GM19467 (cell line): ENCODE data around the gene ZNF292.
"Not testable (repeated sequence)": the region's sequence is repeated elsewhere in the genome, so short reads cannot be mapped to it uniquely, and the experiment has no call there.

Experiments
- ATAC-seq: cut with Tn5 transposase; IDR thresholded peaks from one replicate; pipeline ENCODE4 v1.9.1; 2021; ENCODE audit warnings: mild to moderate bottlenecking, moderate library complexity; ENCODE audit not compliant: unreplicated experiment

The ZNF292 gene

DNA sequence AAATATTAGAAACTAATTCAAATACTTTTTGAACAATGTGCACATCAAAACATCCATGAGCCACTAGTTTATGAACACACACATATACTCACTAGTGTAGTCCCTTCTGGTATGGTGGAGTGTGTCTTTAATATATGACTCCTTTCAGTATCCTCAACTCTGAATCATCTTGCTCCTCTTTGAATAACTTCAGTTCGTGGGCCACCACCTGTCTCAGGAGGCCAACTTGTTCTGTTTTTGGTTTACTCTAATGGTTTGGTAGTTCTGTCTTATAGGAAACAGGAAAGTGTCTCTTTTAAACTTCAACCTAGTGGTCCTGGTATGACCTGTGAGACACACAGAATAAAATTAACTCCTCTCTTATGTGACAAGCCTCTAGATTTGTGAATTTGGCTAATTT lies 55.6 kb downstream of the ZNF292 start:
- peak; percentile 97 for ATAC-seq

DNA sequence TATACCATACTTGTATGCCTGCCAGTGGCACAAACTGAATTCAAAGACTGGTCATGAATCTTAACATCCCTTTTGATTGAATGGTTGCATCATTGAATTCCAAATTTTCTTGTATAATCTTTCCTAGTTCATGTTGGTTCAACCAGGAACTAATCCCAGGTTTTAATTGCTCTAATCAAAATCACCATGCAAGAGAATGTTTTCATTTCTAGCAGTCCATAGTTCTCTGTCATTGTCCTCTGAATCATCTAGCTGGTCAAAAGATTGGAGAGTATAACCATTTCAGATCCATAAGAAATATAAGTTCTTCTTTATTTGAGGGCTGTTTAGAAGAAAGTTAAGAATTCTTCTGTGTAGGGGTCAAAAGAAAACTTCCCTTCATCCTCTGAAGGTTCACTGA lies 57.2 kb downstream of the ZNF292 start:
- ATAC-seq: no peak

DNA sequence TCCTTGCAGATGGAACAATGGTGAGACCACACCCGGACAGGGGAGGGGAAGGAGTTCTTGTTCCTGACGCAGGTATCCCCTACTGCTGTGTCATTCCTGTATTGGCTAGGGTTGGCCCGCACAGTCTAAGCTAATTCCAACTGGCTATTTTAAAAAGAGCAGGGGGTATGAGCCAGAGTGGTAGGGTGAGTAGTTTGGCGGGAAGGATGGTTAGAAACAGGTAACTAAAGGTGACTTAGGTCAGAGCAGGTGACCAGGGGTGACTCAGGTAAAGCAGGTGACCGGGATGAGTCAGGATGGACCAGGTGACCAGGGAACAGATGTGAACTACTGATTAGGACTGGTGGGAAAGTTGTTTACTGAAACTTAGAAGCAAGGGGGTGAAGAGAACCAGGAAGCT lies 58.0 kb downstream of the ZNF292 start:
- no peak for ATAC-seq

GRCh38 chr6:87214831-87215230 lies 59.5 kb downstream of the ZNF292 start:
- no peak for ATAC-seq

- ATAC-seq: no peak
Observed at GRCh38 chr6:87220997-87221396, 65.6 kb downstream of the ZNF292 start.

- ATAC-seq: no peak
Observed at GRCh38 chr6:87222676-87223075, 67.3 kb downstream of the ZNF292 start.

- ATAC-seq: no peak
Observed at GRCh38 chr6:87224971-87225370, 69.6 kb downstream of the ZNF292 start.

DNA sequence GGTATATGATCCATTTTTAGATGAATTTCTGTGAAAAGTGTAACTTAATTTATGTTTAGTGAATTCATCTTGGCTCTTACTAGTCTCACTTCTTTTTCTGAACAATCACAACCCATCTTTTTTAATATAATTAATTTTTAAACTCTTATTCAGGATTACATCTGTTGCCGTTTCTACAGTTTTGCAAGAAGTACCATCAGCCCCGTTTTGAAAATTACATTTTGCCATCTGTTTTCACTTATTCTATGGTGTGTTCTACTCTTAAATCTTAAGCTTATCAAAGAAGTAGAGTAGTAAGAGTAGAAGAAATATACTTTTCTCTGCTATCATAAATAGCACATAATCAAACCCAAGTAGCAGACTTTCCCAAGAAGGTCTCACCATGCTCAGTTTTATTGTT lies 70.1 kb downstream of the ZNF292 start:
- no peak for ATAC-seq

DNA sequence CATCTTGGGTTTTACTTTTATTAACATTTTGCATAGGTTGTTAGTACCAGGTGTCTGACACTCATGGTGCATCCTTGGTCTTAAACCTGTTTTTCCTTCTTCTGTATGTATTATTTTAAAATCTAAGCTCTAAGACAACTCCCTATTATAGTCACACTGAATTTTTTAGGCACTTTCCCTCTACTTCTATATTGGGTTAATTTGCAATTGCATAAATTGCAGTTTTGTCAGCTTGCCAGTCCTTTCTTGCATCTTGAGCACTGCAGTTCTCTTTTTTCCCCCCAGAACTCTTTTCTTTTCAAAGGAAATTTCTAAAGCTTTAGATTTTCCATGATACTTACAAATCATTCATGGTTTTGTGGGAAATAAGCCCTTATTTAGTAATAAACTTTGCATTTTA lies 70.6 kb downstream of the ZNF292 start:
- no peak for ATAC-seq

DNA sequence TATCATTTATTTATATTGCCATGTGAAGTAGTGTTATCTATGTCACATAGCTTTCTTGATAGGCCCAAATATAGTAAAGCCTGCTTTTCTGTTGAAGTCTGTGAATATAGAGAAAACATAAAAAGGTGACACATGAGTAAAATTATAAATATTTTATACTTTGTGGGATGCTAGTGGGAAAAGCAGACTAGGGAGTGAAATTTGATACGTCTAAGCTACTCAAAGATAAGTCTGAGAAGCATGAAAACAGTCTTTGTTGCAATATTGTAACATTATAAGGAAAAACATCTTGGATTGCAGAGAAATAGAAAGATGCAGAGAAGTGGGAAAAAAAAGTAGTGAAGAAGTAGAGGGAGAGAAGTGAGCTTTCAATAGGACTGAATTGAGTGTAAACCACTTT lies 75.4 kb downstream of the ZNF292 start:
- no peak for ATAC-seq

GRCh38 chr6:87237804-87238203 lies 82.4 kb downstream of the ZNF292 start:
- no peak for ATAC-seq

GRCh38 chr6:87239098-87239635 lies 83.8 kb downstream of the ZNF292 start:
- not testable (repeated sequence) for ATAC-seq

DNA sequence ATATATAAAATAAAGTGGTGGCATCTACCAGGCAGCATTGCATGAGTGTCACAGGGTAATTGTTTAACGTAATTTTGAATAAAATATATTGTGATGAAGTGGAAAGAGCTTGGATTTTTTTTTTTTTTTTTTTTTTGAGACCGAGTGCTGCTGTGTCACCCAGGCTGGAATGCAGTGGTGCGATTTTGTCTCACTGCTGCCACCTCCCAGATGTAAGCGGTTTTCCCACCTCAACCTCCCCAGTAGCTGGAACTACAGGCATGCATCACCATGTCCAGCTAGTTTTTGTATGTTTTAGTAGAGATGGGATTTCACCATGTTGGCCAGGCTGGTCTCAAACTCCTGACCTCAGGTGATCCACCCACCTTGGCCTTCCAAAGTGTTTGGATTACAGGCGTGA lies 85.9 kb downstream of the ZNF292 start:
- no peak for ATAC-seq

GRCh38 chr6:87242311-87242710 lies 86.9 kb downstream of the ZNF292 start:
- ATAC-seq: no peak

- ATAC-seq: no peak
Observed at GRCh38 chr6:87243812-87244211, 88.4 kb downstream of the ZNF292 start.

GRCh38 chr6:87244380-87244779 lies 89.0 kb downstream of the ZNF292 start:
- ATAC-seq: no peak

DNA sequence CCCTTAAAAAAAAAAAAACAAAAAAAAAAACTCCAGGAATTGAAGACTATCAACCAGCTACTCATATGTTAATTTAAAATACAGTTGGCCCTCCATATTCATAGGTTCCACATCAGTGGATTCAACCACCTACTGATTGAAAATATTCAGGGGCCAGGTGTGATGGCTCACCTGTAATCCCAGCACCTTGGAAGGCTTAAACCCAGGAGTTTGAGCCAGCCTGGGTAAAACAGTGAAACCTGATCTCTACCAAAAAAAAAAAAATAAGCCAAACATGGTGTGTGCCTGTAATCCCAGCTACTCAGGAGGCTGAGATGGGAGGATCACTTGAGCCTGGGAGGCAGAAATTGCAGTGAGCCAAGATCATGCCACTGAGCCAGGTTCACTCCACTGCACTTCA lies 94.7 kb downstream of the ZNF292 start:
- no peak for ATAC-seq

- no peak for ATAC-seq
Observed at GRCh38 chr6:87251225-87251624, 95.9 kb downstream of the ZNF292 start.

- ATAC-seq: no peak
Observed at GRCh38 chr6:87251725-87252124, 96.4 kb downstream of the ZNF292 start.

- no peak for ATAC-seq
Observed at GRCh38 chr6:87257046-87257445, 101.7 kb downstream of the ZNF292 start.

DNA sequence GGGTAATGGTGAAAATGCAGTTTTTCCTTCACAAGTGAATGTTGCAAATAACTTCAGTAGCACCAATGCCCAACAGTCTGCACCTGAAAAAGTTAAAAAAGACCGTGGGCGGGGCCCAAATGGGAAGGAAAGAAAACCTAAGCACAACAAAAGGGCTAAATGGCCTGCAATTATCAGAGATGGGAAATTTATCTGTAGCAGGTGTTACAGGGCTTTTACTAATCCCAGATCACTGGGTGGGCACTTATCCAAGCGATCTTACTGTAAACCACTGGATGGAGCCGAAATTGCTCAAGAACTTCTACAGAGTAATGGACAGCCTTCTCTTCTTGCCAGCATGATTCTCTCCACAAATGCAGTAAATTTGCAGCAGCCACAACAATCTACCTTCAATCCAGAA lies 102.2 kb downstream of the ZNF292 start:
- ATAC-seq: no peak

DNA sequence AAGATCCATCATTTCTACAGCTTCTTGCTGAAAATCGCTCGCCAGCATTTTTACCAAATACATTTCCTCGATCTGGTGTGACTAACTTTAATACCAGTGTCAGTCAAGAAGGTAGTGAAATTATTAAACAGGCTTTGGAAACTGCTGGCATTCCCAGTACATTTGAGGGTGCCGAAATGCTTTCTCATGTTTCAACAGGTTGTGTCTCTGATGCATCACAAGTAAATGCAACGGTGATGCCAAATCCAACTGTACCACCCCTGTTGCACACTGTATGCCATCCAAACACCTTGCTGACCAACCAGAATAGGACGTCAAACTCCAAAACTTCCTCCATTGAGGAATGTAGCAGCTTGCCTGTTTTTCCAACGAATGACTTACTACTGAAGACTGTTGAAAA lies 102.6 kb downstream of the ZNF292 start:
- ATAC-seq: no peak

DNA sequence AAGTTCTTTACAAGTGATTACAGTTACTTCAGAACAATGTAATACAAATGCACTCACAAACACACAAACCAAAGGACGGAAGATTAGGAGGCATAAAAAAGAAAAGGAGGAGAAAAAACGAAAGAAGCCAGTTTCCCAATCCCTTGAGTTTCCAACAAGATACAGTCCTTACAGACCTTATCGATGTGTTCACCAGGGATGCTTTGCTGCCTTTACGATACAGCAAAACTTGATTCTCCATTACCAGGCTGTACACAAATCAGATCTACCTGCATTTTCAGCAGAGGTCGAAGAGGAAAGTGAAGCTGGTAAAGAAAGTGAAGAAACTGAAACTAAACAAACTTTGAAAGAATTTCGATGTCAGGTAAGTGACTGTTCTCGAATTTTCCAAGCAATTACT lies 104.4 kb downstream of the ZNF292 start:
- no peak for ATAC-seq

GRCh38 chr6:87261534-87261933 lies 106.2 kb downstream of the ZNF292 start:
- no peak for ATAC-seq
